NCI-H1048 (cell line): ENCODE measurements around the gene P2RX1.

Source experiments
- DNase-seq: peaks from one replicate; lab custom pipeline; 2025; lab: John Stamatoyannopoulos, UW

Gene P2RX1

GRCh38 chr17:3915995-3916696 lies at the start of gene P2RX1:
Gene P2RX1 (minus strand): TSS chr17:3916465. CDS start chr17:3916225, 240 bp downstream.
- DNase-seq = no peak

GRCh38 chr17:3965118-3965800 lies 49.0 kb upstream of the P2RX1 start:
- no peak for DNase-seq

GRCh38 chr17:3964203-3965117 lies 48.2 kb upstream of the P2RX1 start, which contains the start of gene ATP2A3:
Gene ATP2A3 (minus strand): TSS chr17:3964437. CDS start chr17:3964291, 146 bp downstream.
- DNase-seq = no peak

- no peak for DNase-seq
These were observed 47.3 kb upstream of the P2RX1 start for GRCh38 chr17:3963237-3964201.

DNA sequence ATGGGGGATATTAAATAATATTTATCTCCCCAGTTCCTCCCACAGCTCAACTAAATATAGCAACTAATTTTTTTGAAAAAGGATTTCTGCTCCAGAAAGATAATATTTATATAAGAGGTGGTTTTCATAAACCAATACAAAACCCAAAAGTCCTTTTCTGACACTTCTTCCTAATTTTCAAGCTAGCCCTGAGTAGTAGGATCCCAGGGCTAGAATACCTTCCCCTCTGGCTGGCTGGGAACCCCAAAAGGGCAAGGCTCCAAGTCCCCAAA lies 46.6 kb upstream of the P2RX1 start:
- DNase-seq = no peak

DNA sequence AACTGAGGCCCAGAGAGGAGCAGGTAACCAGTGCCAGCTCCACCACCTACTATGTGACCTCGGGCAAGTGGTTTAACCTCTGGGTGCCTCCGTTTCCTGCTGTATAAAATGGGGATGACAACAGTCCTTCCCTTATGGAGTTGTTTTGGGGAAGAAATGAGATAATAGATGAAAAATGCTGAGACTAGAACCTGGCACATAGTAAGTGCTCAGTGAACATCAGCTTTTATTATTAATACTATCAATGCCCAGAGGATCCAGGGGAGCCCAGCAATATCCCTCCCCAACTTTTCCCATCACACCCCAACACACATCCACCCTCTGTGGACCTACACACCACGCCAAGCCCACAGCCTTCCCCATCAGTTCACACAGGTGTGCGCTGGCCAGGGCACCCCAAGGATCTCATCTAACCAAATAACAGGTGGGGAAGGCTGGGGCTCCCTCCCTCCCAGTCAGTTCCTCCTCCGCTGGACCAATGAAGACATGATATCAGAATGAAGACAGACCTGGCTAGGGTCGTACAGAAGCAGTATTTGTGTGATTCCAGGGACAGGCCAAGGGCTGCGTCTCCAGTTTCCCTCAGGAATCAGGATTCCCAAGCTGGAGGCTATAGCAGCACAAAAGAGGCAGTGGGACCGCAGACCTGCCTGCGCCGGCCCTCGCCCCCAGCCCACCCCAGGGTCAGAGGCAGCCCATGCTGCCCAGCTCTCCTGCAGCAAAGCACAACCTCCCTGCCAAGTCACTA lies 46.1 kb upstream of the P2RX1 start:
- no peak for DNase-seq

- DNase-seq = no peak
These were observed 45.3 kb upstream of the P2RX1 start for GRCh38 chr17:3961564-3962047.

DNA sequence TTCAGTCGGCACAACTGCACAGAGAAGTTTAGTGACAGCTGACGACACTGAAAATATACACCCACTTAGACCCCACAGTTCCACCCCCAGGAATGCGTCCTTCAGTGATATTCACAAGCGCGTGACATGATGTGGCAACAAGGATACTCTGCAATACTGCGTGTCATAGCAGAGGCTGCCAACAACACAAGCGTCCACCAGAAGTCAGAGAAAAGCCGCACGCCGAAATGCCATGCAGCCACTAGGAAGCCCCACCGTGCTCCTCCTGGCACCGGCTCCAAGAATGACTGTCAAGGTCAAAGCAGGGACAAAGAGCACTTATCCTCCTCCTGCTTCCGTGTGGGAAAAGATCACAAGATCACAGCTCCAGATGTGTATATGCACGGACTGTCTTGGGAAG lies 44.5 kb upstream of the P2RX1 start:
- no peak for DNase-seq

DNA sequence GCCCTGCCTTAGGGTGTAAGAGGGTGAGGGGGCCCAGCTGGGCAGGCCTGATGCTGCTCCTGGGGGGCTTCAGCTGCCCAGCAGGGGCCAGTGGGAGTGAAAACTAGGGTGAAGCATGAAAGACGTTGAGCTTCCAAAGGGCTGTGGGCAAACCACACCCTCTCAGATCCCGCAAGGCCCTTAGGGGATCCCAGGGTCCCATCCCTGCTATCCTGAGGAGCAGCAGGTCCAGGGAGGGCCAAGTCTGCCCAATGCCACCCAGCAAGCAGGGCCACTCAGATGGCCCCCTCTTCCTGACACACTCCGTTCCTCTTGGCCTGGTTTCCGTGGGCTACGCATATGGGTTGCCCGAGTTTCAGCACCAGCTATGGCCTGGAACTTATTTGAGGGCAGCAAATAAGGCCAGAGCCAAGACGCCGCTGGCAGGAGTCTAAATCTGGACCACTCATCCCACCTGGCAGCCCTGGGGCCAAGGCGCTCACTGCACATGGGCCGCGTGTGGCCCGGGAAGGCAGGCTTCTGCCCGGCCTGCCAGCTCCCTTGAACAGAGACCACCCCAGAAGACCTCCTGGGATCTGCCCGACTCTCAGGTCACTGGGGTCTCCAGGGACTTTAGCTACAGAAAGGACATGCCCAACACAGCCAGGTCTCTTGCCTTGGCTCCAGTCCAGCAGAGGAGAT lies 43.8 kb upstream of the P2RX1 start:
- DNase-seq = no peak

DNA sequence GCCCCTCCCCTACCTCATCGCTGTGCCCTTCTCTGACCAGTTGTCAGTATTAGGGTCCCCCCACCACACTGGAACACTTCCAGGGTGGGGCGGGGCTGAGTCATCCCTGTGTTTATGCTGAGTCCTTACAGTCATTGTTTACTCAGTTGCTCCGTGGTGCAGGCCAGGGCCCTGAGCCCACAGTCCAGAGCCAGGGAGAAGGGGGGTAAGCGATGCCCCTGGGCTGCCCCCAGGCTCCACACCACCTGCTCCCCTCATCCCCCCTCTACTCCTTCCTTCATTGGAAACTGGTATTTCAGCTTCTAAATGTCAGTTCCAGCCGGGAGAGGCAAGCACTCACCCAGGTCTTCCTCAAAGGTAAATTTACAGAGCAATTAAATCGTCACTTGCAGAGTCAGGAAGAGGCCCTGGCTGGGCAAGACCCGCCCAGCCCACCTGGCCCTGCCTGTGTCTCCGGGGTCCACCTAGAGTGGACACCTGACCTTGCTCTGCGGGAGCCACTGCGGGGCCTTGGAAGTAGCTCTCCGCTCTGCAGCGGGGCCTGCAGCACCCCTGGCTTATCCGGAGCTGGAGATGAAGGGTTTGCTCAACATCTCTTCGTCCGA lies 43.1 kb upstream of the P2RX1 start:
- DNase-seq = no peak

- no peak for DNase-seq
These were observed 41.7 kb upstream of the P2RX1 start for GRCh38 chr17:3957735-3958599.

- DNase-seq = no peak
These were observed 40.7 kb upstream of the P2RX1 start for GRCh38 chr17:3956983-3957382.

GRCh38 chr17:3956327-3956957 lies 40.2 kb upstream of the P2RX1 start:
- DNase-seq = no peak

DNA sequence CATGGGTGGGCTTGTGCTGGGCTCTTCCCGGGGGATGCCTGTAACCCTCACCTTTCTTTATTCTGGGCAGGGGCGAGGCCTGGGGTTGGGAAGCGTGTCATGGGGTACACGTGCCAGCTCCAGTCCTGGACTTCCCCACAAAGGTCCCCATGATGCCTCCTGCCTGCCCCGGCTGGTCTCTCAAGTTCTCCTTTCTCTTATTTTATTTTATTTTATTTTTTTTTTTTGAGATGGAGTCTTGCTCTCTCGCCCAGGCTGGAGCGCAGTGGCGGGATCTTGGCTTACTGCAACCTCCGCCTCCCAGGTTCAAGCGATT lies 39.4 kb upstream of the P2RX1 start:
- DNase-seq = no peak

DNA sequence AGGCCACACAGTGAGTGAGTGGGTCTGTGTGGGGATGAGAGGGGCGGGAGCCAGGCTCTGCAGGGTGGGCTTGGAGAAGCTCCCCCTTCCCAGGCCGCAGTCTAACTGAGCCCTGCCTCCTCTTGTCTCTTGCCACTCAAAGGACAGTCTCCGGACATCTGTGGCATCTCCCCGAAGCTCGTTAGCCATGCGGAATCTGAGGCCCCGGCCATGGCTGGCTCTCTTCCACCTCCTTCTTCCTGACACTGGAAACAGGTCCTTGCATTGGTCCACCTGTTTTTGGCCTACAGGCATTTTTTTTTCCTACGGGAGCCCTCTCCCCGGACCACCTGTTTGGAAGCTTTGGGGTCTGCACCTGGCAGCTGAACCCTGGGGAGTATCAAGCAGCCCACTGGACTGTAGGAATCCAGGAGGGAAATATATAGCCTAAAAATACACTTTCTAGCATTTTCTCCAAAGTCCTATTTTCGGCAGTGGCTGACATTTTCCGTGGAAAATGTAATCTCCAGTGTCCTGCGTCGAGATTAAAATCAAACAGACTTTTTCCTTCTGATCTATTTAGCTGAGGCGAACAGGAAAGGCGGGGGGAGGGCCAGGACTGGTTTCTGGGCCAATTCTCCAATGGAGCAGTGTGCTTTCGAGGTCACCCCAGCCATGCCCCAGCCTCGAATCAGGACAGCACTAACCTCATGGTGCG lies 38.9 kb upstream of the P2RX1 start:
- no peak for DNase-seq

GRCh38 chr17:3954086-3954485 lies 37.8 kb upstream of the P2RX1 start:
- DNase-seq = no peak

DNA sequence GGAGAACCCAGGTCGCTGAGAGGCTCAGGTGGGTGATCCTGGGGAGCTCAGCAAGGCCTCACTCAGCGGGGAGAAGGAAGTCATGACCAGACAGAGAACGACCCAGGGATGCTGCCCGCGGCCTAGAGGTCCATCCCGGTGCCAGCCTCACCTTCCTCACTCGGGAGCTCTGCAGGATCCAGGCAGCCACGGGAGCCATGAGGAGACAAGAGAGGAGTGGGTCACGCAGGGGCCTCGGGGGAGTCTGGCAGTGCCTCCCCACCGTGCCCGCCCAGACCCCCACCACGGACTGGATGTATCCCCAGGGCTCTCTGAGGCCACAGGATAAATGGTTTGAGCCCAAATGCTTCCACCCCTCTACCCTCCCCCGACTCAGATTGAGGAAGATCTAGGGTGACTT lies 37.3 kb upstream of the P2RX1 start:
- DNase-seq = no peak

DNA sequence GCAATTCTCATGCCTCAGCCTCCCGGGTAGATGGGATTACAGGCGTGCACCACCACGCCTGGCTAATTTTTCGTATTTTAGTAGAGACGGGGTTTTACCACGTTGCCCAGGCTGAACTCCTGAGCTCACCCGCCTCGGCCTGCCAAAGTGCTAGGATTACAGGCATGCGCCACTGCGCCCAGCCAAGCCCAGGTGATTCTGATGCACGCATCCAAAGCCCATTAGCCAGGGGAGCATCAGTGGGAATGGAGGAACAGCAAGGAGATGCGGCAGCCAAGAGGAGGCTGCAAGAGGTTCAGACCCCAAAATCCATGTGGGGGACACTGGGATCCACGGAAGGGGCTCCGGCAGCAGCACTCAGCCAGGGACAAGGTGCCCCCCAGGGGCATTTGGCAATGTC lies 35.9 kb upstream of the P2RX1 start:
- DNase-seq = no peak
